Endothelial cell of umbilical vein (primary cell): ENCODE data around the gene PLXDC2. TPM values are rescaled to one million over a fixed set of nuclear protein-coding genes. Genes with fewer than 3 reads are reported as not detected.

ENCODE experiments used
- BruUV-seq: library from RNA; stranded (reverse); fragments of 400-500 nt; replicated peaks from 2 replicates; lab custom pipeline; 2021; lab: Mats Ljungman, UMichigan
- CTCF ChIA-PET: fragments of 300-600, 350-600 bp; sonication (Branson Sonifier 250); formaldehyde crosslinking; loops from one replicate; lab custom pipeline; 2021; ENCODE audit warnings: antibody characterized with exemption, inconsistent platforms; lab: Charles Lee
- POLR2A ChIA-PET: fragments of 300-600, 350-600 bp; sonication (Branson Sonifier 250); formaldehyde crosslinking; loops from one replicate; lab custom pipeline; 2021; ENCODE audit warnings: antibody characterized with exemption, inconsistent platforms; lab: Charles Lee
- DNase-seq: peaks from one replicate; pipeline ENCODE4 v3.0.0-alpha.2; 2011; ENCODE audit warnings: low read depth, low spot score
- FAIRE-seq: peaks from 2 replicates; lab custom pipeline; 2011; peaks lifted over from hg19 to GRCh38; lab: Jason Lieb, UNC
- H2AFZ ChIP-seq: 2 replicates; pipeline ENCODE4 v1.6.0; 2012; ENCODE audit warnings: low read depth, low read length, control low read depth, inconsistent platforms
- H3K27ac ChIP-seq: 2 replicates; pipeline ENCODE4 v1.5.1; 2011; ENCODE audit warnings: low read depth, mild to moderate bottlenecking, control low read depth, low read length, moderate library complexity; ENCODE audit not compliant: insufficient read depth
- H3K27me3 ChIP-seq, 2 experiments: 2 replicates each; pipeline versions ENCODE4 v1.6.0 to v1.6.1; 2011; ENCODE audit warnings: low read length in 2 of 2, mixed read lengths in 1 of 2; ENCODE audit not compliant: control insufficient read depth in 2 of 2, insufficient read depth in 2 of 2
- H3K36me3 ChIP-seq, 2 experiments: 2 replicates in 1 of 2; 3 replicates in 1 of 2; pipeline ENCODE4 v1.5.1; 2011; ENCODE audit warnings: low read length in 2 of 2, mild to moderate bottlenecking in 1 of 2, moderate library complexity in 1 of 2; ENCODE audit not compliant: control insufficient read depth in 2 of 2, insufficient read depth in 2 of 2; ENCODE audit errors: extremely low read depth in 1 of 2
- H3K4me1 ChIP-seq: 3 replicates; pipeline ENCODE4 v1.5.1; 2011; ENCODE audit warnings: mild to moderate bottlenecking, low read length; ENCODE audit not compliant: control insufficient read depth, insufficient read depth; ENCODE audit errors: extremely low read depth
- H3K4me2 ChIP-seq: 2 replicates; pipeline ENCODE4 v1.6.1; 2011; ENCODE audit warnings: low read length, control low read depth, mixed read lengths; ENCODE audit not compliant: insufficient read depth
- H3K4me3 ChIP-seq, 3 experiments: fragments of 200-600 bp in 1 of 3; sonication (generic), shearing (Covaris generic) in 1 of 3; replicated peaks in 1 of 3; 2 replicates each; pipeline ENCODE4 v1.5.1; 2011 to 2016; ENCODE audit warnings: control low read depth in 3 of 3, low read length in 3 of 3, mild to moderate bottlenecking in 2 of 3, inconsistent platforms in 1 of 3, low read depth in 1 of 3, moderate library complexity in 1 of 3; ENCODE audit not compliant: insufficient read depth in 1 of 3
- H3K79me2 ChIP-seq: 2 replicates; pipeline ENCODE4 v1.6.0; 2012; ENCODE audit warnings: low read length, inconsistent platforms; ENCODE audit not compliant: control insufficient read depth, insufficient read depth
- H3K9ac ChIP-seq: replicated peaks from 2 replicates; pipeline ENCODE3; 2011; ENCODE audit warnings: low read length, control low read depth; ENCODE audit not compliant: insufficient read depth; ENCODE audit errors: extremely low read depth
- H3K9me1 ChIP-seq: replicated peaks from 3 replicates; pipeline ENCODE4 v1.6.0; 2011; ENCODE audit warnings: mild to moderate bottlenecking, low read length; ENCODE audit not compliant: control insufficient read depth, insufficient read depth; ENCODE audit errors: extremely low read depth
- H3K9me3 ChIP-seq: replicated peaks from 2 replicates; pipeline ENCODE4 v1.5.1; 2012; ENCODE audit warnings: low read length, inconsistent platforms; ENCODE audit not compliant: control insufficient read depth, insufficient read depth
- H4K20me1 ChIP-seq: replicated peaks from 2 replicates; pipeline ENCODE3; 2011; ENCODE audit warnings: mild to moderate bottlenecking, low read length; ENCODE audit not compliant: control insufficient read depth, insufficient read depth; ENCODE audit errors: extremely low read depth
- CTCF ChIP-seq, 2 donors: IDR thresholded peaks; 1 replicate in 1 of 2; 2 replicates in 1 of 2; pipeline ENCODE4 v1.5.1; 2011; ENCODE audit warnings: low read length in 2 of 2, mild to moderate bottlenecking in 2 of 2, moderate library complexity in 2 of 2, control low read depth in 1 of 2, inconsistent platforms in 1 of 2, low read depth in 1 of 2; ENCODE audit not compliant: insufficient read depth in 1 of 2; ENCODE audit errors: extremely low read depth in 1 of 2
- EZH2 ChIP-seq: IDR thresholded peaks from 2 replicates; pipeline ENCODE4 v1.6.1; 2012; ENCODE audit warnings: borderline replicate concordance, low read depth, mild to moderate bottlenecking, moderate library complexity, low read length, inconsistent platforms; ENCODE audit not compliant: severe bottlenecking
- FOS ChIP-seq: IDR thresholded peaks from 2 replicates; pipeline ENCODE4 v1.6.1; 2011; ENCODE audit warnings: mild to moderate bottlenecking, low read length, moderate library complexity, borderline replicate concordance; ENCODE audit not compliant: insufficient read depth
- GATA2 ChIP-seq: IDR thresholded peaks from 2 replicates; pipeline ENCODE4 v1.7.0; 2011; ENCODE audit warnings: low read depth, mild to moderate bottlenecking, moderate library complexity, mixed read lengths, low read length; ENCODE audit not compliant: insufficient read length, insufficient read depth
- JUN ChIP-seq: IDR thresholded peaks from 2 replicates; pipeline ENCODE4 v1.6.1; 2011; ENCODE audit warnings: borderline replicate concordance, low read depth; ENCODE audit not compliant: insufficient read length, insufficient read depth
- MAX ChIP-seq: IDR thresholded peaks from 2 replicates; pipeline ENCODE4 v1.6.1; 2011; ENCODE audit not compliant: insufficient read depth, insufficient read length
- MYC ChIP-seq: IDR thresholded peaks from one replicate; pipeline ENCODE4 v1.6.1; 2011; ENCODE audit warnings: mild to moderate bottlenecking, low read depth, low read length
- POLR2A ChIP-seq: IDR thresholded peaks from 2 replicates; pipeline ENCODE4 v1.6.1; 2012; ENCODE audit warnings: low read depth, mild to moderate bottlenecking, control low read depth, low read length
- POLR2AphosphoS5 ChIP-seq: IDR thresholded peaks from 2 replicates; pipeline ENCODE4 v1.6.1; 2012; ENCODE audit warnings: low read depth, mild to moderate bottlenecking, control low read depth, low read length, moderate library complexity; ENCODE audit not compliant: insufficient read depth
- dilution Hi-C: fragments of 300-500 bp; cut with MboI; formaldehyde crosslinking; loops from one replicate; pipeline ENCODE4 v1.15.0; 2019; ENCODE audit warnings: low sequenced_read_pairs; ENCODE audit not compliant: extremely low pct_ligation_motif_present
- intact Hi-C: fragments of 100-400 bp; cut with micrococcal nuclease; formaldehyde crosslinking; loops from one replicate; pipeline ENCODE4 v1.10.0; 2022
- polyA plus RNA-seq, 4 experiments: library from polyadenylated mRNA; depleted of rRNA in 3 of 4; stranded (reverse) in 3 of 4; unstranded in 1 of 4; fragments of >200 nt; gene quantifications; 2 replicates each; pipeline versions ENCODE4 v1.2.1 to v1.2.3, GENCODE V29; 2011 to 2012; ENCODE audit warnings: missing spikeins in 1 of 4
- total RNA-seq: library from RNA; stranded (reverse); gene quantifications from 2 replicates; pipeline ENCODE4 v1.2.3, GENCODE V29; 2021

Gene PLXDC2
- total and polyA plus RNA-seq, 2 donors (not counting 3 experiments of a cell fraction or from before 2014, with no cell fraction given): 0.32 to 1.2 TPM

GRCh38 chr10:20200758-20201157, 384.5 kb downstream of the PLXDC2 start:
- no peaks in the 10 kb centered on the region for H3K9me3 ChIP-seq
- FAIRE-seq: no peak
- ChIA-PET POLR2A (no interaction called here), CTCF (no interaction called here)
- BruUV-seq: no TSS peak
- H2AFZ ChIP-seq: no peak overlapping the region
- H4K20me1 ChIP-seq: no peaks in the 10 kb centered on the region
- no peaks in the 10 kb centered on the region for H3K9me1 ChIP-seq
- no peak overlapping the region for H3K4me2 ChIP-seq
- intact Hi-C loops: no loop called here
- no peaks in the 10 kb centered on the region for H3K36me3 ChIP-seq
- DNase-seq: no peak
- no peaks in the 10 kb centered on the region for H3K79me2 ChIP-seq
- no peak overlapping the region for H3K27ac ChIP-seq
- no peak for TF ChIP-seq FOS
- no peak for TF ChIP-seq POLR2A
- TF ChIP-seq POLR2AphosphoS5: no peak
- TF ChIP-seq MAX: no peak
- TF ChIP-seq GATA2: no peak
- H3K4me3 ChIP-seq: no peak overlapping the region
- H3K9ac ChIP-seq: no peak overlapping the region
- dilution Hi-C loops: no loop called here
- no peaks in the 10 kb centered on the region for H3K4me1 ChIP-seq
- H3K27me3 ChIP-seq: no peaks in the 10 kb centered on the region

- BruUV-seq: no TSS peak
- FAIRE-seq: no peak
Observed at GRCh38 chr10:20202337-20202736, 386.1 kb downstream of the PLXDC2 start.

More at GRCh38 chr10:20202337-20202736, 386.1 kb downstream of the PLXDC2 start:
- ChIA-PET POLR2A (no interaction called here), CTCF (no interaction called here)
- intact Hi-C loops: no loop called here
- Histone ChIP-seq H3K4me3 (no peak overlapping the region), H3K4me1 (no peaks in the 10 kb centered on the region), H3K36me3 (no peaks in the 10 kb centered on the region), H3K4me2 (no peak overlapping the region), H3K27ac (no peak overlapping the region), H3K79me2 (no peaks in the 10 kb centered on the region), H3K9me1 (no peaks in the 10 kb centered on the region), H2AFZ (no peak overlapping the region), H3K27me3 (no peaks in the 10 kb centered on the region), H3K9me3 (no peaks in the 10 kb centered on the region), H4K20me1 (no peaks in the 10 kb centered on the region), H3K9ac (no peak overlapping the region)
- no peak for DNase-seq
- TF ChIP-seq MYC: no peak
- TF ChIP-seq GATA2: no peak
- TF ChIP-seq CTCF (IDR thresholded peaks at IDR 0.05; ENCODE audit: extremely low read depth in 1 of 2, insufficient read depth in 1 of 2, low read depth in 1 of 2, low read length in 2 of 2): no peak
- TF ChIP-seq POLR2AphosphoS5: no peak
- no peak for TF ChIP-seq JUN
- TF ChIP-seq FOS: no peak
- no peak for TF ChIP-seq EZH2
- no peak for TF ChIP-seq POLR2A
- TF ChIP-seq MAX: no peak
- dilution Hi-C loops: no loop called here
